Right ventricle myocardium superior (tissue), 1 donor: ENCODE measurements around the gene CAPN10. TPM values are rescaled to one million over a fixed set of nuclear protein-coding genes. Genes with fewer than 3 reads are reported as not detected.

Experiments used
- ATAC-seq: fragments of 200-7000 bp; cut with Tn5 transposase; one replicate; pipeline ENCODE4 v1.9.1; 2020; ENCODE audit warnings: mild to moderate bottlenecking; ENCODE audit not compliant: poor library complexity
- DNase-seq: peaks from one replicate; pipeline ENCODE4 v3.0.0-alpha.2; 2020
- intact Hi-C: fragments of 100-400 bp; cut with DNase I; formaldehyde crosslinking; loops from one replicate; pipeline ENCODE4 v1.11.2; 2022
- total RNA-seq: library from RNA; stranded (reverse); fragmentation: NEBNext Ultra II Directional; extraction: Animal tissue kit (Norgen Biotek cat#: 25700); gene quantifications from one replicate; pipeline ENCODE4 v1.2.1, GENCODE V29; 2021
- donor health status: DM: no; HTN: yes; CAD: no; lungs with severe emphysema.

Gene CAPN10
- total RNA-seq, 1 donor from 2014 or later = 49.7 TPM

- no peak for ATAC-seq
- intact Hi-C loops = no loop called here
- peak; percentile 31 for DNase-seq
These were observed 15.1 kb upstream of the CAPN10 start for GRCh38 chr2:240571314-240571973.

DNA sequence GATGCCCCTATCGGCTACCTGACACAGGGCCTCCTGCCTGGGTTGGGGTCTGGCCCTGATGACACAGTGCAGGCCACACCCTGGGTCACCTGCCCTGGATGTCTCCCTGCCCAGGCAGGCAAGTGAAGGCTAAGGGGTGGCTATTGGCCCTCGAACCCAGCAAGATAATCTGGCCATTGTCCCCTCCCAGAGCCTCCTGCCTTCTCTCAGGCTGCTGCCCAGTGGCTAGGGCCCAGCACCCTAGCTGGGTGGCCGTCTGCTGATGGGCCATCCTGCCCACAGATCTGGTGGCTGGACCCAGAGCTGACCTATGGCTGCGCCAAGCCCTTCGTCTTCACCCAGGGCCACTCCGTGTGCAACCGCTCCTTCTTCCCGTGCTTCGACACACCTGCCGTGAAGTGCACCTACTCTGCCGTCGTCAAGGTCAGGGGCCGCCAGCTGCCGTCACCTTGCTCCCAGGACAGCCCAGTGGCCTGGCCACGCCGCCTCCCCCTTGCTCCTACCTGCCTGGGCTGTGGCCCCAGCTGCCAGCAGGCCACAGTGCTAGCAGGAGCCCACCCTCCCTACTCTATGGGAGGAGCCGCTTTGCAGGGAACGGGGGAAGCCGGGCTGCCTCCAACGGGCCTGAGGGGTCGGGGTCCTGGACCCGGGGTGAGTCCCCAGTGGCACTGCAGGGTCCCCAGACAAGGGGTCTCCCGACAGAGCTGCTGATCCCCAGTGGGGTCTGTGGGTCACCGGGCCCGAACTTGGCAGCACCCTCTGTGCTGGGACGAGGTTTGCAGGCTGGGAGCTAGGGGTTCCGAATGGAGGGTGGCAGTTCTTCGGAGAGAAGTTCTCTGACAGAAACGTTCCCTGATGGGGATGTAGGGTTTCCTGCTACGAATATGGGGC, 14.1 kb upstream of the CAPN10 start:
- intact Hi-C loops = no loop called here
- DNase-seq (peak; percentile 33), ATAC-seq (no peak)

DNA sequence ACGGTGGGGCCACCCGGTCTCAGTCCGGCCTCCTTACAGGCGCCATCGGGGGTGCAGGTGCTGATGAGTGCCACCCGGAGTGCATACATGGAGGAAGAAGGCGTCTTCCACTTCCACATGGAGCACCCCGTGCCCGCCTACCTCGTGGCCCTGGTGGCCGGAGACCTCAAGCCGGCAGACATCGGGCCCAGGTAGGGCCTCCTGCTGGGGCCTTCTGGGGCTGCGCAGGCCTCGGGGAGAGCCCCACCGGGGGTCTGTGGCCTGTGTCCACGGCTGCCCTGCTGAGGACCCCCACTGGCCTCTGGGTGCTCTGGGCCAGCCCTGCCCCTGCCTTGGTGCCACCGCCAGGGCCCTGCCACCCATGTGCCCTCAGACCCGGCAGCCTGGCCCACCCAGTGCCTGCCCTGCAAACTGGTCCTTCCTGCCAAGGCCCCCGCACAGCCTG, 13.4 kb upstream of the CAPN10 start:
- DNase-seq (peak; percentile 44), ATAC-seq (no peak)
- intact Hi-C loops = no loop called here

DNA sequence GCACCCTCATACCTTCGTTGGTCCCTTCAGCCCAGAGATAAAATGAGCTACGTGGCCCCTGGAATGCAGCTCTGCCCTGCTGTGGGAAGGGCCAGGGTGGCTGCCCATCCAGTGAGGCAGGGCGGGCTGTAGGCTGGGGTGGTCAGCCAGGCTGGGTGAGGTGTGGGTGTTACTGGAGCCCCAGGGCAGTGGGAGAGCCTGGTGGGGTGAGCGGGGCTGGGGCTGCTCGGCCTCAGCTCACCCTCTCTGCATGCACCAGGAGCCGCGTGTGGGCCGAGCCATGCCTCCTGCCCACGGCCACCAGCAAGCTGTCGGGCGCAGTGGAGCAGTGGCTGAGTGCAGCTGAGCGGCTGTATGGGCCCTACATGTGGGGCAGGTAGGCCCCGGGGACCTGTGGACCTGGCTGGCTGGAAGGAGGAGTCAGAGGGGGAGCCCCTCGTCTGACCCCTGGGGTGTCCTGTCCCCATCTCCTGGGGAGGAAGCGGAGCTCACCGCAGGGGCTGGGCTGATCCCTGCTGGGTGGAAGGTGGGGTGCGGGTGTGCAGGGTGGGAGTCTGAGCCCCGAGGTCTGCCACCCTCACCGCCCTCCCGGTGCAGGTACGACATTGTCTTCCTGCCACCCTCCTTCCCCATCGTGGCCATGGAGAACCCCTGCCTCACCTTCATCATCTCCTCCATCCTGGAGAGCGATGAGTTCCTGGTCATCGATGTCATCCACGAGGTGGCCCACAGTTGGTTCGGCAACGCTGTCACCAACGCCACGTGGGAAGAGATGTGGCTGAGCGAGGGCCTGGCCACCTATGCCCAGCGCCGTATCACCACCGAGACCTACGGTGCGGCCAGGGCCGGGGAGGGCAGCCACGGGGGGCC, 12.8 kb upstream of the CAPN10 start:
- intact Hi-C loops = no loop called here
- peak; percentile 43 for DNase-seq
- ATAC-seq = no peak

GRCh38 chr2:240574386-240575100, 12.0 kb upstream of the CAPN10 start:
- peak; percentile 46 for DNase-seq

GRCh38 chr2:240575101-240575965, 11.2 kb upstream of the CAPN10 start:
- intact Hi-C loops = no loop called here
- peak; percentile 22 for DNase-seq
- ATAC-seq = no peak

More at GRCh38 chr2:240574386-240575100, 12.0 kb upstream of the CAPN10 start:
- ATAC-seq = no peak
- intact Hi-C loops = no loop called here

GRCh38 chr2:240576036-240576435, 10.5 kb upstream of the CAPN10 start:
- no peak for DNase-seq
- no peak for ATAC-seq

GRCh38 chr2:240576436-240577205, 9.9 kb upstream of the CAPN10 start:
- intact Hi-C loops = no loop called here
- DNase-seq = peak; percentile 40
- no peak for ATAC-seq

More at GRCh38 chr2:240576036-240576435, 10.5 kb upstream of the CAPN10 start:
- intact Hi-C loops = no loop called here

DNA sequence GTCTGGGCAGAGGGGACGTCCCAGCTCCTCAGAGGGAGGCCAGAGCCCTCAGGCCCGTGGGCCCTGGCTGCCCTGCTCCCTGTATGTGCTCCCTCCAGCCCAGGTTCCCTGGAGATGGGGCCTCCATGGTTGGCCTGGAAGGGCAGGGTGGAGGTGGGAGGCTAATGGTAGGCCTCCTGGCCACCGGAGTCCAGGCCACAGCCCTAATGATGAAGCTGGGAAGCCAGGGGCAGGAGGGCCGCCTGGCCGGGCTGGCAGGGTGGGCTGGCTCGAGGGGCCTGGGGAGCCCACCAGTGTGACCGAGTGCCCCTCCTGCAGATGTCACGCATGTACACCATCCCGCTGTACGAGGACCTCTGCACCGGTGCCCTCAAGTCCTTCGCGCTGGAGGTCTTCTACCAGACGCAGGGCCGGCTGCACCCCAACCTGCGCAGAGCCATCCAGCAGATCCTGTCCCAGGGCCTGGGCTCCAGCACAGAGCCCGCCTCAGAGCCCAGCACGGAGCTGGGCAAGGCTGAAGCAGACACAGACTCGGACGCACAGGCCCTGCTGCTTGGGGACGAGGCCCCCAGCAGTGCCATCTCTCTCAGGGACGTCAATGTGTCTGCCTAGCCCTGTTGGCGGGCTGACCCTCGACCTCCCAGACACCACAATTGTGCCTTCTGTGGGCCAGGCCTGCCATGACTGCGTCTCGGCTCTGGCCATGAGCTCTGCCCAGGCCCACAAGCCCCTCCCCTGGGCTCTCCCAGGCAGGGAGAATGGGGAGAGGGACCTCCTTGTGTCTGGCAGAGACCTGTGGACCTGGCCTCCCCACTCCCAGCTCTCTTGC, 9.0 kb upstream of the CAPN10 start:
- intact Hi-C loops = no loop called here
- DNase-seq = no peak
- no peak for ATAC-seq

GRCh38 chr2:240578110-240578450, 8.5 kb upstream of the CAPN10 start:
- intact Hi-C loops = no loop called here
- ATAC-seq = peak; percentile 12

DNA sequence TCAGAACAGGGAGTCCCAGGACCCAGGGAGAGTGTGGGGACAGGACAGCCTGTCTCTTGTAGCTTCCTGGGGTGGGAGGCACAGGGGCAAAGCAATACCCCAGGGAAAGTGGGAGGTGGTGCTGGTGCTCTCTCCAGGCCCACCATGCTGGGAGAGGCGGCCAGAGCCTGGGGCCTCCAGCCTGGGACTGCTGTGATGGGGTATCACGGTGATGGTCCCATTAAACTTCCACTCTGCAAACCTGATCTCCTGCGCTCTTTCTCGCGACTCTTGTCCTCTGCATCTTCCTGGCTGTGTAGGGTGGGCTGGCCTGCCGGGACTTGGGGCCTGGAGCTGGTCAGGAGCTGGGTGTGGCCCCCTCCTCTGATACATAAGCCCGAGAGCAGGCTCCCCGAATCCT, 8.0 kb upstream of the CAPN10 start:
- intact Hi-C loops = no loop called here
- ATAC-seq = peak; percentile 1
- DNase-seq = no peak

More at GRCh38 chr2:240578110-240578450, 8.5 kb upstream of the CAPN10 start:
- DNase-seq = no peak

DNA sequence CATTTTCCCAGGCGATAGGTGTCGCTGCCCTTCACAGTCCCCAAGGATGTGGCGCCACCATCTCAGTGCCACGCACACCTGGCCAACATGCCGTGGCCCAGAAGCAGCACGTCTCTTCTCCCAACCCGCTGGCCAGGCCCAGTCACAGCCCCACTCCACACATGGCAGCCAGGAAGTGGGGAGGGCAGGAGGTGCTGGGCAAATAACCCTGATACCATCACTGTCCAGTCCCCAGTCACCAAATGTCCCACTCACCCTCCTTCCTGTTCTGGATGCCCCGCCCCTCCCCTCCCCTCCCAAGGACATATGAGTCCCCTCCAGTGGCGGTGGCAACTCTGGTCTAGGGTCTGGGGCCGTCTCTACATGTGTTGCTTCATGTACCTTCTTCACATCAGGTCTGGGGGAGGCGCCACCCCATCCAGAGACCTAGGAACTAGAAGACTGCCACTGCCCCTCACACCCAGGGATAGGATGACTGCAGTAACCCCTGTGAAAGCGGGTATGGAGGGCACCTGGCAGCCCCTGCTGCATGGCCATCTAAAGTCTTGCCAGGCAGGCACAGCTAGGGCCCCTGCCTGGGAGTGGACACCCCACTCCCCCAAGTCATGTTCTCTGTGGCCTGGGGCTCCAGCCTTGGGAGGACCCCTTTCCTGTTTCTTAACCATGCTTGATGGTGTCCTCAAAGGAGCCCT, 7.3 kb upstream of the CAPN10 start:
- ATAC-seq (peak; percentile 3), DNase-seq (no peak)
- intact Hi-C loops = no loop called here

DNA sequence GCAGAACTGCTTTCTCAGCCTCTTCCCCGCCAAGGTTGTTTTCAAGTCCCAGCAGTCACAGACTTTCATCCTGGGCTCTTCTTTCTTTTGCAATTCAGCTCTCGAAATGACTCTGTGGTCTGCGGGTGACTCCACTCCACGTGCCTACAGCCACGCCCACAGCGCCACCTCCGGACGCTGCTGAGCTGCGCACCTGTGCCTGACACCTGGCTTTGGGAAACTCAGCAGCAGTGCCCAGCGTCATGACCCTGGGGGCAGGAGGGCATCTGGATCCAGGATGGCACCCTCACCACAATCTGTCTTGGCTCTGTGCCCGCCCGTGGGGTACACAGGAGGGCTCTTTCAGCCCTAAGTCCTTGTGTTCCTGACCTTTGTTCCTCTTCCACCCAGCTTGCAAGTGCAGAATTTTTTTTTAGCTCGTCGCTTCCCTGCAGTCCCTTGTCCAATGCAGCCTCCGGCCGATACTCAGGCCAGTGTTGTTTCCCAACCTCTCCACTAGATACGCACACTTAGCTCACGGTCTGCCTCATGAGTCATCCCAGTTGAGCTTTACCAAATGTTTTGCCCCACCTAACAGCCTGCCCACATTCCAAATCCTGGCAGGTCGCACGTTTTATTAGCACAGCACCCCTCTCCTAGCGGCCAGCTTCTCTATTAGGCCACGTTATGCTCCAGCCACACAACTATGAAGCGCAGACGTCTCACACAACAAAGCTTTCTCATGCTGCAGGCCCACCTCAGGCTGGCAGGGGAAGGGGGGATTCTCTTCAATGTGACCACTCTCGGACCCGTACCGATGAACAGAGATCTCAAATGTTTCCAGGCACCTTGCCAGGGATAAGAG, 6.5 kb upstream of the CAPN10 start:
- intact Hi-C loops = no loop called here
- DNase-seq (peak; percentile 74), ATAC-seq (peak; percentile 76)

DNA sequence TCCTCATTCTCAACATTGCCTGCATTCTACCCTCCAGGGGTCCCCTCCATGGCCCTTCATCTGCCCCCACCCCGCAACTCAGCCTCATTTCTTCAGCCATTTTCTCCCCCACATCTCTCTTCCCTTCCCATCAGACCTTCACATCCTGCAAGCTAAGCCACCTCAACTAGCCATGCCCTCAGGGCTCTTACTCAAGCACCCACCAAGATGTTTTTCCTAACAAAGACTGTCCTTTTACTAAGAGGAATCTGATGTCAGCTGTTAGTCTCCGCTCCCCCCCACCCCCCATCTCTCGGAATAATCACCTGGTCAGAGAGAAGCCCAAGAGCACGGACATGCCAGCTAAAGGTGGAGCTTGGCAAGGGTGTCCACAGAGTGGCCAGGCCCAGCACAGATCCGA, 4.7 kb upstream of the CAPN10 start:
- ATAC-seq (no peak), DNase-seq (no peak)
- intact Hi-C loops = no loop called here

DNA sequence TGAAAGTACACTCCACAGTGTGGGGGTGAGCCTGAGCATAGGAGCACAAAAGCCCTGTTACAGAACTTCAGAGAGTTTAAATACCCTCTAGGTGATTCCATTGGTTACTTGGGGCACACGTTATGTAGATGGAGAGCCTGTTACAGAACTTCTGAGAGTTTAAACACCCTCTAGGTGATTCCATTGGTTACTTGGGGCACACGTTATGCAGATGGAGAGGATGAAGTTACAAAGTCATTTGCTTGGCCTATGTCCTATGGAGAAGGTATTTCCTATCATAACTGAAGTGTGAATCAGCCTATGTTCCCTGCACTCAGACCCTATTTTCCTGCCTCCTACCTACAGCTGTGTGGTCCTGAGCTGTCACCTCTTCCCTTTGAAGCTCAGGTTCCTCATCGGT, 3.8 kb upstream of the CAPN10 start:
- ATAC-seq = no peak
- intact Hi-C loops = no loop called here
- no peak for DNase-seq
